Measurements from ENCODE around the gene RING1.

RING1 gene

GRCh38 chr6:33204415-33205190 is 3.7 kb upstream of the RING1 start, which contains the start of gene HSD17B8:
HSD17B8 (plus strand) TSS chr6:33204655; CDS start chr6:33204669, 14 bp downstream.
- TF ChIP-seq RAD21 (IDR thresholded peaks at IDR 0.05; ENCODE audit: low read depth): no peak
- peak; percentile 11; the same call in 1 of the 2 replicates for TF ChIP-seq MAX (IDR thresholded peaks at IDR 0.05)
- TF ChIP-seq FOXM1 (IDR thresholded peaks at IDR 0.05; ENCODE audit: borderline replicate concordance, low read depth): no peak
- TF ChIP-seq ZBTB7A (IDR thresholded peaks at IDR 0.05; ENCODE audit: low read depth): no peak; the same call in 1 of the 2 replicates
- TF ChIP-seq NFIC (IDR thresholded peaks at IDR 0.05): no peak
- 0 out of 2 replicates have a peak, but pooled peaks have one; percentile 13 for TF ChIP-seq EGR1 (IDR thresholded peaks at IDR 0.05)
- TF ChIP-seq YY1 (IDR thresholded peaks at IDR 0.05; ENCODE audit: low read depth): peak; percentile 85
- TF ChIP-seq EP300 (IDR thresholded peaks at IDR 0.05; ENCODE audit: borderline replicate concordance): 0 out of 2 replicates have a peak, but pooled peaks have one; percentile 6
- TF ChIP-seq TCF12 (IDR thresholded peaks at IDR 0.05; ENCODE audit: low read depth): no peak; the same call in 1 of the 2 replicates
- no peak for TF ChIP-seq CREB1 (IDR thresholded peaks at IDR 0.05; ENCODE audit: low read depth)
- peak; percentile 82 for TF ChIP-seq TAF1 (IDR thresholded peaks at IDR 0.05; ENCODE audit: low read depth)
- no peak for TF ChIP-seq TEAD4 (IDR thresholded peaks at IDR 0.05)

- peak; percentile 32; the same call in 1 of the 2 replicates for TF ChIP-seq TEAD4 (IDR thresholded peaks at IDR 0.05)
- TF ChIP-seq FOXM1 (IDR thresholded peaks at IDR 0.05; ENCODE audit: borderline replicate concordance, low read depth): no peak
- TF ChIP-seq ZBTB7A (IDR thresholded peaks at IDR 0.05; ENCODE audit: low read depth): no peak
These were observed 2.9 kb upstream of the RING1 start for GRCh38 chr6:33205191-33206026.

GRCh38 chr6:33206027-33206863 is 2.1 kb upstream of the RING1 start:
- TF ChIP-seq NFIC (IDR thresholded peaks at IDR 0.05) (no peak), REST (IDR thresholded peaks at IDR 0.05; ENCODE audit: low read depth) (no peak), CREB1 (IDR thresholded peaks at IDR 0.05; ENCODE audit: low read depth) (no peak), RAD21 (IDR thresholded peaks at IDR 0.05; ENCODE audit: low read depth) (no peak), EP300 (IDR thresholded peaks at IDR 0.05; ENCODE audit: borderline replicate concordance) (no peak), MAX (IDR thresholded peaks at IDR 0.05) (no peak), EGR1 (IDR thresholded peaks at IDR 0.05) (no peak), FOXM1 (IDR thresholded peaks at IDR 0.05; ENCODE audit: borderline replicate concordance, low read depth) (no peak), USF1 (IDR thresholded peaks at IDR 0.05) (no peak), CEBPB (IDR thresholded peaks at IDR 0.05) (no peak), ZBTB7A (IDR thresholded peaks at IDR 0.05; ENCODE audit: low read depth) (no peak)

- no peak for TF ChIP-seq EGR1 (IDR thresholded peaks at IDR 0.05)
- TF ChIP-seq REST (IDR thresholded peaks at IDR 0.05; ENCODE audit: low read depth): no peak
- no peak for TF ChIP-seq CEBPB (IDR thresholded peaks at IDR 0.05)
- TF ChIP-seq ZBTB7A (IDR thresholded peaks at IDR 0.05; ENCODE audit: low read depth): no peak; the same call in 1 of the 2 replicates
- TF ChIP-seq NFIC (IDR thresholded peaks at IDR 0.05): no peak
- no peak for TF ChIP-seq TCF12 (IDR thresholded peaks at IDR 0.05; ENCODE audit: low read depth)
- TF ChIP-seq CREB1 (IDR thresholded peaks at IDR 0.05; ENCODE audit: low read depth): no peak
- no peak for TF ChIP-seq YY1 (IDR thresholded peaks at IDR 0.05; ENCODE audit: low read depth)
- TF ChIP-seq MAX (IDR thresholded peaks at IDR 0.05): no peak
- TF ChIP-seq RAD21 (IDR thresholded peaks at IDR 0.05; ENCODE audit: low read depth): no peak
- no peak for TF ChIP-seq FOXM1 (IDR thresholded peaks at IDR 0.05; ENCODE audit: borderline replicate concordance, low read depth)
- no peak for TF ChIP-seq TAF1 (IDR thresholded peaks at IDR 0.05; ENCODE audit: low read depth)
- TF ChIP-seq USF1 (IDR thresholded peaks at IDR 0.05): no peak
- TF ChIP-seq TEAD4 (IDR thresholded peaks at IDR 0.05): no peak
- TF ChIP-seq EP300 (IDR thresholded peaks at IDR 0.05; ENCODE audit: borderline replicate concordance): no peak
These were observed 1.3 kb upstream of the RING1 start for GRCh38 chr6:33206864-33207551.

Measured in Ishikawa (cell line).